ENCODE measurements around the gene RTN4RL1. TPM values are rescaled to one million over a fixed set of nuclear protein-coding genes. Genes with fewer than 3 reads are reported as not detected.
"Not testable (repeated sequence)": the region's sequence is repeated elsewhere in the genome, so short reads cannot be mapped to it uniquely, and the experiment has no call there.

The RTN4RL1 gene
- total RNA-seq, 1 experiment from 2014 or later: 0.80 TPM

DNA sequence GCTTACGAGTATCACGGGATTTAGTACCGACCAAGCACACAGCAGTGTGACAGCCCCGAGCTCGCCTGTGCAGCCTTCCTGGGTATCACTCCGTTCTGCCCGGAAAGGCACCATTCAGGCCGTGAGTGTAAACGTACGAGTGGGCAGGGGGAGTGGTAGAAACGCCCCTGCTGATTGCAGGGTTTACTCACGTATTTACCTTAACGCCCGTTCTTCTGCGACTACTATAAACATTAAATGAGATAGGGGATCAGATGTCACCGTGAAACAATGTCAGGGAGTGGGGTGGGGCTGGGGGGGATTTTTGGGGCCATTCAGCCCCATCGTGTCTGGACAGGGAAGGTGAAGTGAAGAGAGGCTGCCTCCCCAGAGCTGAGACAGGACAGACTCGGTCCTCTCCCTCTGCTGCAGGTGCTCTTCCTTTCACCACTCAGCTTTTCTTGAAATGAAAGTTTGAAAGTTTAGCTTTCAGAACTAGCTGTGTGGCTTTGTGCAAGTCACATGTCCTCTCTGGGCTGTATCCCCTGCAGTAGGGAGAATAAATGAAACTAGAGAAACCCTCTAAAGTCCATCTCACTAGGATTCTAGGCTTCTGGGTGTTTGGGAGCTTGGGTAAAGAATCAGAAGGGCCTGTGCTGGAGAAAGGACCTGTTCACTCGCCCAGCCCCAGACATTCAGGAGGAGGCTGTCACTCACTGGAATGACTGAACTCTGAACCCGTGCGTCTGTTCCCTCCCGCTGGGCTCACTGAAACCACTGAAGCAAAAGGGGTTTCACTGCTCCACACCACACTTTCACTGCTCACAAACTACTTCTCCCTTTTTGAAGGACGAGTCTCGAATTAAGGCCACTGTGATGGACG is 128.7 kb downstream of the RTN4RL1 start:
- no TSS peak for BruUV-seq (replicated peaks)
- no peak for DNase-seq (ENCODE audit: low read depth, low spot score)
- in situ Hi-C loops (cut with HindIII; ENCODE audit: low pct_unique_long_range_greater_than_20kb, low sequenced_read_pairs) (no loop called here), intact Hi-C loops (cut with micrococcal nuclease; ENCODE audit: unreplicated experiment) (no loop called here)
- H3K36me3 ChIP-seq (ENCODE audit: control insufficient read depth, insufficient read depth, low read length): peaks cover 11% of the 10 kb centered on the region
- H3K27me3 ChIP-seq (ENCODE audit: control insufficient read depth, insufficient read depth, low read length): no peaks in the 10 kb centered on the region
- no peaks in the 10 kb centered on the region for H3K9me3 ChIP-seq (ENCODE audit: control insufficient read depth, insufficient read depth, low read depth, low read length)
- CTCF ChIA-PET: no interaction called here
- H3K4me3 ChIP-seq (ENCODE audit: low read depth in 2 of 2, low read length in 2 of 2): no peak overlapping the region
- no peak for TF ChIP-seq POLR2AphosphoS5 (IDR thresholded peaks at IDR 0.05; ENCODE audit: low read depth, low read length)
- no peak for TF ChIP-seq TCF7L2 (IDR thresholded peaks at IDR 0.05; ENCODE audit: low read depth, low read length)
- no peak for TF ChIP-seq CTCF (IDR thresholded peaks at IDR 0.05)
- TF ChIP-seq, protein P1, sequence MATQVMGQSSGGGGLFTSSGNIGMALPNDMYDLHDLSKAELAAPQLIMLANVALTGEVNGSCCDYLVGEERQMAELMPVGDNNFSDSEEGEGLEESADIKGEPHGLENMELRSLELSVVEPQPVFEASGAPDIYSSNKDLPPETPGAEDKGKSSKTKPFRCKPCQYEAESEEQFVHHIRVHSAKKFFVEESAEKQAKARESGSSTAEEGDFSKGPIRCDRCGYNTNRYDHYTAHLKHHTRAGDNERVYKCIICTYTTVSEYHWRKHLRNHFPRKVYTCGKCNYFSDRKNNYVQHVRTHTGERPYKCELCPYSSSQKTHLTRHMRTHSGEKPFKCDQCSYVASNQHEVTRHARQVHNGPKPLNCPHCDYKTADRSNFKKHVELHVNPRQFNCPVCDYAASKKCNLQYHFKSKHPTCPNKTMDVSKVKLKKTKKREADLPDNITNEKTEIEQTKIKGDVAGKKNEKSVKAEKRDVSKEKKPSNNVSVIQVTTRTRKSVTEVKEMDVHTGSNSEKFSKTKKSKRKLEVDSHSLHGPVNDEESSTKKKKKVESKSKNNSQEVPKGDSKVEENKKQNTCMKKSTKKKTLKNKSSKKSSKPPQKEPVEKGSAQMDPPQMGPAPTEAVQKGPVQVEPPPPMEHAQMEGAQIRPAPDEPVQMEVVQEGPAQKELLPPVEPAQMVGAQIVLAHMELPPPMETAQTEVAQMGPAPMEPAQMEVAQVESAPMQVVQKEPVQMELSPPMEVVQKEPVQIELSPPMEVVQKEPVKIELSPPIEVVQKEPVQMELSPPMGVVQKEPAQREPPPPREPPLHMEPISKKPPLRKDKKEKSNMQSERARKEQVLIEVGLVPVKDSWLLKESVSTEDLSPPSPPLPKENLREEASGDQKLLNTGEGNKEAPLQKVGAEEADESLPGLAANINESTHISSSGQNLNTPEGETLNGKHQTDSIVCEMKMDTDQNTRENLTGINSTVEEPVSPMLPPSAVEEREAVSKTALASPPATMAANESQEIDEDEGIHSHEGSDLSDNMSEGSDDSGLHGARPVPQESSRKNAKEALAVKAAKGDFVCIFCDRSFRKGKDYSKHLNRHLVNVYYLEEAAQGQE (IDR thresholded peaks at IDR 0.05; ENCODE audit: insufficient read depth in 1 of 2, low read depth in 2 of 2, low read length in 1 of 2): no peak
- TF ChIP-seq SIN3A (IDR thresholded peaks at IDR 0.05; ENCODE audit: borderline replicate concordance, insufficient read depth, low read depth, low read length): no peak
- no peak overlapping the region for H3K27ac ChIP-seq (ENCODE audit: low read length)
- POLR2A ChIA-PET: no interaction called here
- no peaks in the 10 kb centered on the region for H3K4me1 ChIP-seq (ENCODE audit: control insufficient read depth, insufficient read depth, low read length)
- no peak for ATAC-seq

DNA sequence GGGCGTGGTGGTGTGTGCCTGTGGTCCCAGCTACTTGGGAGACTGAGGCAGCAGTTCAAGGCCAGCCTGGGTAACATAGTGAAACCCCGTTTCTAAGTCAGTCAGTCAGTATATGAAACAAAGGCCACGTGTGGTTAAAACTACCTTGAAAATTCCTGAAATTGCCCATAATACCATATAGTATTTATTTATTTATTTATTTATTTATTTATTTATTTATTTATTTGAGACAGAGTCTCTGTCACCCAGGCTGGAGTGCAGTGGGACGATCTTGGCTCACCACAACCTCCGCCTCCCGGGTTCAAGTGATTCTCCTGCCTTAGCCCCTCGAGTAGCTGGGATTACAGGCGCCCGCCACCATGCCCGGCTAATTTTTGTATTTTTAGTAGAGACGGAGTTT is 129.7 kb downstream of the RTN4RL1 start:
- H3K4me3 ChIP-seq (ENCODE audit: low read depth in 2 of 2, low read length in 2 of 2); DNase-seq (ENCODE audit: low read depth, low spot score); H3K4me1 ChIP-seq (ENCODE audit: control insufficient read depth, insufficient read depth, low read length); in situ Hi-C loops (cut with HindIII; ENCODE audit: low pct_unique_long_range_greater_than_20kb, low sequenced_read_pairs); BruUV-seq (replicated peaks); ATAC-seq; intact Hi-C loops (cut with micrococcal nuclease; ENCODE audit: unreplicated experiment); H3K27me3 ChIP-seq (ENCODE audit: control insufficient read depth, insufficient read depth, low read length); H3K9me3 ChIP-seq (ENCODE audit: control insufficient read depth, insufficient read depth, low read depth, low read length); H3K27ac ChIP-seq (ENCODE audit: low read length); CTCF ChIA-PET: not testable (repeated sequence)
- peaks cover 11% of the 10 kb centered on the region for H3K36me3 ChIP-seq (ENCODE audit: control insufficient read depth, insufficient read depth, low read length)
- POLR2A ChIA-PET: interaction anchor here (0.5 kb wide), 1 partner anchor 17 kb away, joined by 3 read pairs; no protein-coding TSS in a partner anchor

- Histone ChIP-seq H3K27ac (ENCODE audit: low read length) (no peak overlapping the region), H3K27me3 (ENCODE audit: control insufficient read depth, insufficient read depth, low read length) (no peaks in the 10 kb centered on the region), H3K36me3 (ENCODE audit: control insufficient read depth, insufficient read depth, low read length) (peaks cover 11% of the 10 kb centered on the region), H3K9me3 (ENCODE audit: control insufficient read depth, insufficient read depth, low read depth, low read length) (no peaks in the 10 kb centered on the region), H3K4me3 (ENCODE audit: low read depth in 2 of 2, low read length in 2 of 2) (no peak overlapping the region), H3K4me1 (ENCODE audit: control insufficient read depth, insufficient read depth, low read length) (no peaks in the 10 kb centered on the region)
- CTCF ChIA-PET: interaction anchor here (0.6 kb wide), 1 partner anchor 88 kb away, joined by 11 read pairs; no protein-coding TSS in a partner anchor
- no peak for TF ChIP-seq CTCF (IDR thresholded peaks at IDR 0.05)
- TF ChIP-seq, protein P1 (IDR thresholded peaks at IDR 0.05; ENCODE audit: insufficient read depth in 1 of 2, low read depth in 2 of 2, low read length in 1 of 2): no peak
- TF ChIP-seq SIN3A (IDR thresholded peaks at IDR 0.05; ENCODE audit: borderline replicate concordance, insufficient read depth, low read depth, low read length): no peak
- no peak for ATAC-seq
- intact Hi-C loops (cut with micrococcal nuclease; ENCODE audit: unreplicated experiment) (no loop called here), in situ Hi-C loops (cut with HindIII; ENCODE audit: low pct_unique_long_range_greater_than_20kb, low sequenced_read_pairs) (no loop called here)
- no peak for DNase-seq (ENCODE audit: low read depth, low spot score)
- no TSS peak for BruUV-seq (replicated peaks)
- POLR2A ChIA-PET: interaction anchor here (0.5 kb wide), 1 partner anchor 17 kb away, joined by 3 read pairs; no protein-coding TSS in a partner anchor
Measured at GRCh38 chr17:1894753-1895339, 130.3 kb downstream of the RTN4RL1 start.

Data from Panc1 (cell line).